Breast epithelium (tissue), 3 donors: ENCODE results near the gene HPCAL1.

ENCODE experiments used
- POLR2A ChIP-seq: fragments of 450-650 bp; IDR thresholded peaks from one replicate; pipeline ENCODE4 v1.6.1; 2016; ENCODE audit warnings: antibody characterized with exemption, mild to moderate bottlenecking, moderate library complexity
- POLR2AphosphoS5 ChIP-seq, 3 donors: sonication (generic); formaldehyde crosslinking; IDR thresholded peaks; one replicate each; pipeline ENCODE4 v1.6.1; 2017; ENCODE audit warnings: antibody characterized with exemption in 3 of 3
- TF ChIP-seq, protein P1 (sequence below), 3 donors: fragments of 450-650 bp; IDR thresholded peaks; one replicate each; pipeline ENCODE4 v1.5.1; 2016 to 2017; ENCODE audit warnings: antibody characterized with exemption in 3 of 3, mild to moderate bottlenecking in 3 of 3, moderate library complexity in 3 of 3

DNA sequence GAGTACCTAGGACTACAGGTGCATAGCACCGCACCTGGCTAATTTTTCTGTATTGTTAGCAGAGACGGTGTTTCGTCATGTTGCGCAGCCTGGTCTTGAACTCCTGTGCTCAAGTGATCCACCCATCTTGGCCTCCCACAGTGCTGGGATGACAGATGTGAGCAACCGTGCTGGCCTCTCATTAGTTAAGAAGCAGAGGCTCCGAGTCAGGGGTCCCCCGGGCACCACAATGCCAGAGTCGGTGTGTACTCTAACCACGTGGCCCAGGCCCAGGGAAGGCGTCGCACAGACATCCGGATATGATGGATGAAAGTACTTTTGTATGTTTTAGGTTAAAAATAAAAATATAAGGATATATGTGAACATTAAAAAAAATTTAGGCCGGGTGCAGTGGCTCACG is 28.3 kb upstream of the HPCAL1 start:
- TF ChIP-seq, protein P1, sequence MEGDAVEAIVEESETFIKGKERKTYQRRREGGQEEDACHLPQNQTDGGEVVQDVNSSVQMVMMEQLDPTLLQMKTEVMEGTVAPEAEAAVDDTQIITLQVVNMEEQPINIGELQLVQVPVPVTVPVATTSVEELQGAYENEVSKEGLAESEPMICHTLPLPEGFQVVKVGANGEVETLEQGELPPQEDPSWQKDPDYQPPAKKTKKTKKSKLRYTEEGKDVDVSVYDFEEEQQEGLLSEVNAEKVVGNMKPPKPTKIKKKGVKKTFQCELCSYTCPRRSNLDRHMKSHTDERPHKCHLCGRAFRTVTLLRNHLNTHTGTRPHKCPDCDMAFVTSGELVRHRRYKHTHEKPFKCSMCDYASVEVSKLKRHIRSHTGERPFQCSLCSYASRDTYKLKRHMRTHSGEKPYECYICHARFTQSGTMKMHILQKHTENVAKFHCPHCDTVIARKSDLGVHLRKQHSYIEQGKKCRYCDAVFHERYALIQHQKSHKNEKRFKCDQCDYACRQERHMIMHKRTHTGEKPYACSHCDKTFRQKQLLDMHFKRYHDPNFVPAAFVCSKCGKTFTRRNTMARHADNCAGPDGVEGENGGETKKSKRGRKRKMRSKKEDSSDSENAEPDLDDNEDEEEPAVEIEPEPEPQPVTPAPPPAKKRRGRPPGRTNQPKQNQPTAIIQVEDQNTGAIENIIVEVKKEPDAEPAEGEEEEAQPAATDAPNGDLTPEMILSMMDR (IDR thresholded peaks at IDR 0.05), result no peak
- TF ChIP-seq POLR2A, result no peak
- TF ChIP-seq POLR2AphosphoS5 (IDR thresholded peaks at IDR 0.05), result no peak
